ENCODE results near the gene CNOT8.

DNA sequence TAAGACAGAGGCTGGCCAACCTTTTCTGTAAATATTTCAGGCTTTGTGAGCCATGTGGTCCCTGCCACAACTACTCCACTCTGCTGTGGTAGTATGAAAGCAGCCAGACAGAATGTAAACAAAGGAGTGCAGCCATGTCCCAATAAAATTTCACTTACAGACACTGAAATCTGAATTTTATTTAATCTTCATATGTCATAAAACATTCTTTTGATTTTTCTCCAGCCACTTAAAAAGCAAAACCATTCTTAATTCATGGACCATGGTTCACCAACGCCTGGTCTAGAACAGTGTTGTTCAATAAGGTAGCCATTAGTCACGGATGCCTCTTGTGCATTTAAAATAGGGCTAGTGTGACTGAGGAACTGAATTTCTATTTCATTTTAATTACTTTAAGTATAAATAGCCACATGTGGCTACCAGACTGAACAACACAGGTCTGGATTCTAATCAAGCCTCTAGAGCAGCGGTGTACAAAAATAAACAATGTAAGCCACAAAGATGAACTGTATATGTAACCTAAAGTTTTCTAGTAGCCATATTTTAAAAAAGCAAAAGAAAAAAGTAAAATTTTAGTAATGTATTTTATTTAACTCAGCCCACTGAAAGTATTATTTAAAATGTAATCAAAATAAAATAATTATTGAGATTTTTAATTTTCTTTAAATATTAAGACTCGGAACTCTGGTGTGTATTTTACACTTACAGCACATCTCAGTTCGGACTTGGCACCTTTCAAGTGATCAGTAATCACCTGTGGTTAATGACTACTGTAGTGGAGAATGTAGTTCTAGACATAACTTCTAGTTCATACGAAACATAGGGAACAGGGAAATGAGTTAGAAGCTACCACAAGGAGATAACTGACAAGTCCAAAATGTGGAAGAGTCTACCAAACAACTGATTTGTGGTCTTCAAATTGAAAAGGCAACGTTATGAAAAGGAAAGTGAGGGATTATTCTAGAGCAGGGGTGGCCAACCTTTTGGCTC, 65.3 kb downstream of the CNOT8 start:
- TF ChIP-seq GATA2 (IDR thresholded peaks at IDR 0.05; ENCODE audit: low read depth, low read length) (no peak), GATA3 (IDR thresholded peaks at IDR 0.05; ENCODE audit: low read depth, low read length) (no peak)

Data from SH-SY5Y (cell line).